Loucy (cell line): ENCODE data around the gene DUSP18.

Experiments used
- H2AFZ ChIP-seq: fragments of 200-600 bp; sonication (generic); 2 replicates; pipeline ENCODE4 v1.6.0; 2016; ENCODE audit warnings: antibody characterized with exemption, mild to moderate bottlenecking, low read length, moderate library complexity
- H3F3A ChIP-seq: fragments of 200-600 bp; 2 replicates; pipeline ENCODE4 v1.6.0; 2016; ENCODE audit warnings: antibody characterized with exemption, low read depth, mild to moderate bottlenecking
- H3K27me3 ChIP-seq: fragments of 200-600 bp; sonication (generic); 2 replicates; pipeline ENCODE4 v1.6.1; 2014; ENCODE audit warnings: low read length, mild to moderate bottlenecking; ENCODE audit not compliant: insufficient read depth, poor library complexity, severe bottlenecking
- H3K36me3 ChIP-seq: fragments of 200-600 bp; sonication (generic); 2 replicates; pipeline ENCODE4 v1.6.1; 2016; ENCODE audit warnings: low read length; ENCODE audit not compliant: insufficient read depth
- H3K4me1 ChIP-seq: fragments of 200-600 bp; sonication (generic); 2 replicates; pipeline ENCODE4 v1.5.1; 2014; ENCODE audit warnings: low read length, mild to moderate bottlenecking; ENCODE audit not compliant: insufficient read depth, poor library complexity, severe bottlenecking
- H3K4me2 ChIP-seq: fragments of 200-600 bp; sonication (generic); 2 replicates; pipeline ENCODE4 v1.6.0; 2014; ENCODE audit warnings: antibody characterized with exemption, low read length, low read depth, mild to moderate bottlenecking; ENCODE audit not compliant: poor library complexity, severe bottlenecking
- H3K4me3 ChIP-seq: fragments of 200-600 bp; sonication (generic); 2 replicates; pipeline ENCODE4 v1.5.1; 2014; ENCODE audit warnings: low read length, mild to moderate bottlenecking, mixed read lengths; ENCODE audit not compliant: poor library complexity, severe bottlenecking
- H3K79me2 ChIP-seq: fragments of 200-600 bp; sonication (generic); 2 replicates; pipeline ENCODE4 v1.6.1; 2014; ENCODE audit warnings: low read length; ENCODE audit not compliant: insufficient read depth
- H3K9ac ChIP-seq: fragments of 200-600 bp; sonication (generic); 2 replicates; pipeline ENCODE4 v1.6.0; 2014; ENCODE audit warnings: mild to moderate bottlenecking, low read depth, low read length, moderate library complexity; ENCODE audit not compliant: poor library complexity, severe bottlenecking
- H3K9me2 ChIP-seq: fragments of 200-600 bp; sonication (generic); replicated peaks from 2 replicates; pipeline ENCODE4 v1.6.1; 2016; ENCODE audit warnings: low read depth, low read length, mixed read lengths
- H3K9me3 ChIP-seq: fragments of 200-600 bp; sonication (generic); 2 replicates; pipeline ENCODE4 v1.6.1; 2014; ENCODE audit warnings: mild to moderate bottlenecking, antibody characterized with exemption, low read length, low read depth; ENCODE audit not compliant: insufficient read depth
- H4K20me1 ChIP-seq: fragments of 200-600 bp; sonication (generic); 2 replicates; pipeline ENCODE4 v1.6.0; 2014; ENCODE audit warnings: antibody characterized with exemption, low read length, mild to moderate bottlenecking; ENCODE audit not compliant: insufficient read depth, poor library complexity, severe bottlenecking
- CTCF ChIP-seq: fragments of 200-600 bp; sonication (generic); conservative IDR thresholded peaks from 2 replicates; pipeline ENCODE4 v1.5.1; 2014; ENCODE audit warnings: mild to moderate bottlenecking, antibody characterized with exemption, low read length
- EZH2phosphoT487 ChIP-seq: fragments of 200-600 bp; IDR thresholded peaks from 2 replicates; pipeline ENCODE4 v1.6.1; 2018; ENCODE audit warnings: antibody characterized with exemption, mild to moderate bottlenecking, moderate library complexity, borderline replicate concordance

The DUSP18 gene

GRCh38 chr22:30705710-30706651 is 38.3 kb upstream of the DUSP18 start:
- no peaks in the 10 kb centered on the region for H3K4me1 ChIP-seq
- H3K9ac ChIP-seq, result no peak overlapping the region
- no peaks in the 10 kb centered on the region for H4K20me1 ChIP-seq
- H3K27me3 ChIP-seq, result no peaks in the 10 kb centered on the region
- H3K9me2 ChIP-seq, result no peaks in the 10 kb centered on the region
- no peak for TF ChIP-seq CTCF
- TF ChIP-seq EZH2phosphoT487, result no peak
- no peak overlapping the region for H3K4me2 ChIP-seq
- no peak overlapping the region for H2AFZ ChIP-seq
- H3K36me3 ChIP-seq, result no peaks in the 10 kb centered on the region
- H3F3A ChIP-seq, result no peaks in the 10 kb centered on the region
- H3K9me3 ChIP-seq, result no peaks in the 10 kb centered on the region
- H3K79me2 ChIP-seq, result no peaks in the 10 kb centered on the region
- H3K4me3 ChIP-seq, result no peak overlapping the region

GRCh38 chr22:30704978-30705377 is 37.3 kb upstream of the DUSP18 start:
- H3K4me2 ChIP-seq, result no peak overlapping the region
- no peaks in the 10 kb centered on the region for H3K27me3 ChIP-seq
- no peak for TF ChIP-seq EZH2phosphoT487
- H3K9me3 ChIP-seq, result no peaks in the 10 kb centered on the region
- no peak overlapping the region for H2AFZ ChIP-seq
- no peaks in the 10 kb centered on the region for H4K20me1 ChIP-seq
- no peaks in the 10 kb centered on the region for H3F3A ChIP-seq
- H3K4me1 ChIP-seq, result no peaks in the 10 kb centered on the region
- H3K4me3 ChIP-seq, result no peak overlapping the region
- no peaks in the 10 kb centered on the region for H3K9me2 ChIP-seq
- no peak overlapping the region for H3K9ac ChIP-seq
- H3K36me3 ChIP-seq, result no peaks in the 10 kb centered on the region
- H3K79me2 ChIP-seq, result no peaks in the 10 kb centered on the region

GRCh38 chr22:30702856-30703255 is 35.2 kb upstream of the DUSP18 start:
- Histone ChIP-seq H3K9me3 (no peaks in the 10 kb centered on the region), H3K9me2 (no peaks in the 10 kb centered on the region)

More at GRCh38 chr22:30702856-30703255, 35.2 kb upstream of the DUSP18 start:
- Histone ChIP-seq H3K4me3 (no peak overlapping the region), H3K4me1 (no peaks in the 10 kb centered on the region), H3K36me3 (no peaks in the 10 kb centered on the region), H4K20me1 (no peaks in the 10 kb centered on the region), H3K27me3 (no peaks in the 10 kb centered on the region), H3K4me2 (no peak overlapping the region), H3K79me2 (no peaks in the 10 kb centered on the region), H3K9ac (no peak overlapping the region), H3F3A (no peaks in the 10 kb centered on the region), H2AFZ (no peak overlapping the region)
- no peak for TF ChIP-seq EZH2phosphoT487
- no peak for TF ChIP-seq CTCF
